ACC112 (cell line): ENCODE data around the gene ZNF175.

Experiments used
- H2AFZ ChIP-seq: fragments of 200-600 bp; sonication (generic); one replicate; pipeline ENCODE4 v1.6.0; 2017; ENCODE audit warnings: antibody characterized with exemption, low read length; ENCODE audit not compliant: unreplicated experiment
- H3K27ac ChIP-seq: fragments of 200-600 bp; sonication (generic); 2 replicates; pipeline ENCODE4 v1.5.1; 2014; ENCODE audit warnings: low read depth, mild to moderate bottlenecking, antibody characterized with exemption, low read length, moderate library complexity
- H3K27me3 ChIP-seq: fragments of 200-600 bp; sonication (generic); 2 replicates; pipeline ENCODE4 v1.6.1; 2014; ENCODE audit warnings: mild to moderate bottlenecking, antibody characterized with exemption, low read length, moderate library complexity, mixed read lengths; ENCODE audit not compliant: insufficient read depth
- H3K36me3 ChIP-seq: fragments of 200-600 bp; sonication (generic); 2 replicates; pipeline ENCODE4 v1.6.1; 2016; ENCODE audit warnings: mild to moderate bottlenecking, antibody characterized with exemption, low read length, moderate library complexity, mixed read lengths; ENCODE audit not compliant: insufficient read depth
- H3K4me1 ChIP-seq: fragments of 200-600 bp; sonication (generic); one replicate; pipeline ENCODE4 v1.6.1; 2016; ENCODE audit warnings: low read length, mixed read lengths; ENCODE audit not compliant: insufficient read depth, unreplicated experiment, control insufficient read depth
- H3K4me3 ChIP-seq: fragments of 200-600 bp; sonication (generic); 2 replicates; pipeline ENCODE4 v1.5.1; 2014; ENCODE audit warnings: mild to moderate bottlenecking, low read depth, low read length
- H3K79me2 ChIP-seq: fragments of 200-600 bp; sonication (generic); one replicate; pipeline ENCODE4 v1.6.0; 2016; ENCODE audit warnings: low read length; ENCODE audit not compliant: control insufficient read depth, unreplicated experiment, insufficient read depth

The ZNF175 gene

GRCh38 chr19:51550848-51551672, 20.0 kb upstream of the ZNF175 start:
- Histone ChIP-seq H3K27me3 (0 out of 2 replicates have a peak, but pooled peaks cover 11% of the 10 kb centered on the region), H3K4me1 (peaks cover 5% of the 10 kb centered on the region), H3K27ac (no peak overlapping the region), H3K36me3 (no peaks in the 10 kb centered on the region), H3K4me3 (no peak overlapping the region), H2AFZ (no peak overlapping the region), H3K79me2 (no peaks in the 10 kb centered on the region)

- H3K79me2 ChIP-seq = no peaks in the 10 kb centered on the region
- no peak overlapping the region for H3K27ac ChIP-seq
- H3K27me3 ChIP-seq = 0 out of 2 replicates have a peak, but pooled peaks cover 16% of the 10 kb centered on the region
- no peak overlapping the region for H3K4me3 ChIP-seq
- H3K36me3 ChIP-seq = no peaks in the 10 kb centered on the region
- no peak overlapping the region for H2AFZ ChIP-seq
- H3K4me1 ChIP-seq = peaks cover 5% of the 10 kb centered on the region
These were observed 19.2 kb upstream of the ZNF175 start for GRCh38 chr19:51551673-51552432.

GRCh38 chr19:51552608-51552995, 18.5 kb upstream of the ZNF175 start:
- Histone ChIP-seq H3K4me1 (no peaks in the 10 kb centered on the region), H3K36me3 (no peaks in the 10 kb centered on the region), H3K79me2 (no peaks in the 10 kb centered on the region), H3K27ac (no peak overlapping the region), H3K4me3 (no peak overlapping the region), H3K27me3 (0 out of 2 replicates have a peak, but pooled peaks cover 12% of the 10 kb centered on the region), H2AFZ (no peak overlapping the region)

- Histone ChIP-seq H3K4me3 (no peak overlapping the region), H3K36me3 (no peaks in the 10 kb centered on the region), H2AFZ (no peak overlapping the region), H3K4me1 (no peaks in the 10 kb centered on the region), H3K27me3 (0 out of 2 replicates have a peak, but pooled peaks cover 12% of the 10 kb centered on the region), H3K79me2 (no peaks in the 10 kb centered on the region), H3K27ac (no peak overlapping the region)
These were observed 17.9 kb upstream of the ZNF175 start for GRCh38 chr19:51552996-51553725.

GRCh38 chr19:51559240-51559639, 11.8 kb upstream of the ZNF175 start:
- H3K79me2 ChIP-seq = no peaks in the 10 kb centered on the region
- H2AFZ ChIP-seq = no peak overlapping the region
- H3K4me3 ChIP-seq = no peak overlapping the region
- H3K27ac ChIP-seq = no peak overlapping the region
- no peaks in the 10 kb centered on the region for H3K4me1 ChIP-seq
- H3K36me3 ChIP-seq = no peaks in the 10 kb centered on the region
- H3K27me3 ChIP-seq = peaks cover 15% of the 10 kb centered on the region

- no peak overlapping the region for H2AFZ ChIP-seq
- no peaks in the 10 kb centered on the region for H3K36me3 ChIP-seq
- H3K4me1 ChIP-seq = no peaks in the 10 kb centered on the region
- H3K4me3 ChIP-seq = no peak overlapping the region
- H3K27ac ChIP-seq = no peak overlapping the region
- no peaks in the 10 kb centered on the region for H3K79me2 ChIP-seq
- H3K27me3 ChIP-seq = peaks cover 15% of the 10 kb centered on the region
These were observed 10.7 kb upstream of the ZNF175 start for GRCh38 chr19:51560339-51560738.

- H3K4me3 ChIP-seq = no peak overlapping the region
- no peaks in the 10 kb centered on the region for H3K79me2 ChIP-seq
- no peaks in the 10 kb centered on the region for H3K4me1 ChIP-seq
- H3K36me3 ChIP-seq = no peaks in the 10 kb centered on the region
- peaks cover 38% of the 10 kb centered on the region for H3K27me3 ChIP-seq
- H2AFZ ChIP-seq = no peak overlapping the region
- no peak overlapping the region for H3K27ac ChIP-seq
These were observed 6.3 kb upstream of the ZNF175 start for GRCh38 chr19:51564791-51565190.

GRCh38 chr19:51565583-51565982, 5.5 kb upstream of the ZNF175 start:
- Histone ChIP-seq H3K4me3 (no peak overlapping the region), H3K36me3 (no peaks in the 10 kb centered on the region), H2AFZ (no peak overlapping the region), H3K27ac (no peak overlapping the region), H3K4me1 (no peaks in the 10 kb centered on the region), H3K27me3 (peaks cover 39% of the 10 kb centered on the region), H3K79me2 (no peaks in the 10 kb centered on the region)

GRCh38 chr19:51566489-51567100, 4.5 kb upstream of the ZNF175 start:
- Histone ChIP-seq H2AFZ (no peak overlapping the region), H3K27ac (no peak overlapping the region), H3K36me3 (no peaks in the 10 kb centered on the region), H3K27me3 (peaks cover 39% of the 10 kb centered on the region), H3K79me2 (peaks cover 2% of the 10 kb centered on the region), H3K4me1 (no peaks in the 10 kb centered on the region), H3K4me3 (no peak overlapping the region)

- no peak overlapping the region for H3K27ac ChIP-seq
- peaks cover 11% of the 10 kb centered on the region for H3K79me2 ChIP-seq
- H2AFZ ChIP-seq = no peak overlapping the region
- no peaks in the 10 kb centered on the region for H3K36me3 ChIP-seq
- no peak overlapping the region for H3K4me3 ChIP-seq
- H3K27me3 ChIP-seq = peaks cover 39% of the 10 kb centered on the region
- peaks cover 3% of the 10 kb centered on the region for H3K4me1 ChIP-seq
These were observed 3.5 kb upstream of the ZNF175 start for GRCh38 chr19:51567583-51567982.
